ENCODE measurements around the gene PRPF6.

Gene PRPF6

GRCh38 chr20:64077876-64078551 lies 97.1 kb downstream of the PRPF6 start:
- H3K4me3 ChIP-seq (ENCODE audit: extremely low read depth, insufficient read depth, low read length, poor library complexity, severe bottlenecking), result no peak overlapping the region

GRCh38 chr20:64078934-64079272 lies 98.0 kb downstream of the PRPF6 start:
- H3K4me3 ChIP-seq (ENCODE audit: extremely low read depth, insufficient read depth, low read length, poor library complexity, severe bottlenecking), result peak overlapping the region; percentile 65
- no peak overlapping the region for H3K27ac ChIP-seq (ENCODE audit: low read depth, low read length, severe bottlenecking)
- H3K9me3 ChIP-seq (ENCODE audit: control insufficient read depth, low read length), result no peaks in the 10 kb centered on the region
- H3K36me3 ChIP-seq (ENCODE audit: control insufficient read depth, insufficient read depth, low read length), result no peaks in the 10 kb centered on the region
- 66% methylated on average over 2 of the region's 4 CpGs; no CpG with 5 or more reads in 1 of the 2 experiments for WGBS, 2 experiments (ENCODE audit: insufficient coverage in 2 of 2)
- H3K4me1 ChIP-seq (ENCODE audit: control insufficient read depth, insufficient read depth, low read length, poor library complexity, severe bottlenecking), result peaks cover 8% of the 10 kb centered on the region

More at GRCh38 chr20:64077876-64078551, 97.1 kb downstream of the PRPF6 start:
- 80 to 89% methylated on average over 8 to 15 of the region's 15 CpGs for WGBS, 2 experiments (ENCODE audit: insufficient coverage in 2 of 2)
- Histone ChIP-seq H3K27ac (ENCODE audit: low read depth, low read length, severe bottlenecking) (no peak overlapping the region), H3K36me3 (ENCODE audit: control insufficient read depth, insufficient read depth, low read length) (peaks cover 5% of the 10 kb centered on the region), H3K9me3 (ENCODE audit: control insufficient read depth, low read length) (no peaks in the 10 kb centered on the region), H3K4me1 (ENCODE audit: control insufficient read depth, insufficient read depth, low read length, poor library complexity, severe bottlenecking) (peaks cover 8% of the 10 kb centered on the region)

- H3K4me3 ChIP-seq (ENCODE audit: extremely low read depth, insufficient read depth, low read length, poor library complexity, severe bottlenecking), result peak within 1 kb of the TSS; percentile 65
- peaks cover 9% of the 10 kb centered on the region for H3K4me1 ChIP-seq (ENCODE audit: control insufficient read depth, insufficient read depth, low read length, poor library complexity, severe bottlenecking)
- WGBS, 2 experiments (ENCODE audit: insufficient coverage in 2 of 2), result 1% methylated on average over 28 to 49 of the region's 73 CpGs
- H3K27ac ChIP-seq (ENCODE audit: low read depth, low read length, severe bottlenecking), result no peak within 1 kb of the TSS
- no peaks in the 10 kb centered on the region for H3K36me3 ChIP-seq (ENCODE audit: control insufficient read depth, insufficient read depth, low read length)
- no peaks in the 10 kb centered on the region for H3K9me3 ChIP-seq (ENCODE audit: control insufficient read depth, low read length)
Observed at GRCh38 chr20:64079273-64080012, 98.5 kb downstream of the PRPF6 start, which contains the start of gene RGS19. Gene RGS19 (minus strand): TSS chr20:64079518. CDS start chr20:64076886, 2,632 bp downstream.

- no peaks in the 10 kb centered on the region for H3K9me3 ChIP-seq (ENCODE audit: control insufficient read depth, low read length)
- H3K4me1 ChIP-seq (ENCODE audit: control insufficient read depth, insufficient read depth, low read length, poor library complexity, severe bottlenecking), result peaks cover 11% of the 10 kb centered on the region
- H3K27ac ChIP-seq (ENCODE audit: low read depth, low read length, severe bottlenecking), result no peak within 1 kb of the TSS
- no peaks in the 10 kb centered on the region for H3K36me3 ChIP-seq (ENCODE audit: control insufficient read depth, insufficient read depth, low read length)
- WGBS, 2 experiments (ENCODE audit: insufficient coverage in 2 of 2), result 11 to 22% methylated on average over 27 to 53 of the region's 62 CpGs
- peak within 1 kb of the TSS; percentile 65 for H3K4me3 ChIP-seq (ENCODE audit: extremely low read depth, insufficient read depth, low read length, poor library complexity, severe bottlenecking)
Observed at GRCh38 chr20:64080013-64080812, 99.3 kb downstream of the PRPF6 start, which contains the start of gene OPRL1. Gene OPRL1 (plus strand): TSS chr20:64080082. CDS start chr20:64092721, 12,639 bp downstream.

DNA sequence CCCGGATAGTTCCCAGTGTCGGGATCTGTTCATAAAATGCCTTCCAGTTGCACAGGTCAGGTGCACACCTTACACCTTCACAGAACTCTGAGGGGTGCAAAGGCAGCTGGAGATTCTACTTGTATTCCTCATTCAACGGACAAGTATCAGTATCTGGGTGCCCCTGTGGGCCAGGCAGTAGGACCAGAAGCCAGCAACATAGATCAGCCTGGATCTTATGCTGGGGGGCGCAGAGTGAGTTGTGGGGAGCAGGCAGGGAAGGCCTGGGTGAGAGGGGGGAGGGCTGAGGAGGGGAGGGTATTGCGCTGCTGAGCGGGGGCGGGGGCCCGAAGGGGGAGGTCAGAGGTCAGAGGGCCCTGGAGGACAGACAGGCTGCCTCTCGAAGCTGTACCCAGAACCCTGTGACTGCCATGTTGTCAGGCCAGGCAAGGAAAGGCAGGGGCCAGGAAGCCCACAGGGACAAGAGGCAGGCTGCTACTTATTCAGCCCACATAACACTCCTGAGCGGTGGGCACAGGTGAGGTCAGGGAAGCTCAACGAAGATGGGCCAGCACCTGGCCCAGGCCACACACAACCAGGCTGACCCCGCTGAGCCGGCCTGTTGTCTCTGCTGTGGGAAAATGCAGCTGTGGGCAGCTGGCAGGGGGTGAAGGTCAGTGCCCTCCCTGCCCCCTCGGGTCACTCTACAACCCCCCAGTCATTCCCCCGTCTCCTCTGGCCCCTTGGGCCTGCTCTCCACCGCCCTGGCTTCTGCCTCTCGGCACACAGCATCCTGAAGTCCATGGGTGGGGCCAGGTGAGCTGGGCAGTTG lies 100.1 kb downstream of the PRPF6 start:
- no peaks in the 10 kb centered on the region for H3K36me3 ChIP-seq (ENCODE audit: control insufficient read depth, insufficient read depth, low read length)
- WGBS, 2 experiments (ENCODE audit: insufficient coverage in 2 of 2), result 86 to 92% methylated on average over 10 to 14 of the region's 17 CpGs
- H3K4me3 ChIP-seq (ENCODE audit: extremely low read depth, insufficient read depth, low read length, poor library complexity, severe bottlenecking), result peak overlapping the region; percentile 47
- H3K9me3 ChIP-seq (ENCODE audit: control insufficient read depth, low read length), result no peaks in the 10 kb centered on the region
- H3K4me1 ChIP-seq (ENCODE audit: control insufficient read depth, insufficient read depth, low read length, poor library complexity, severe bottlenecking), result peaks cover 11% of the 10 kb centered on the region
- no peak overlapping the region for H3K27ac ChIP-seq (ENCODE audit: low read depth, low read length, severe bottlenecking)

DNA sequence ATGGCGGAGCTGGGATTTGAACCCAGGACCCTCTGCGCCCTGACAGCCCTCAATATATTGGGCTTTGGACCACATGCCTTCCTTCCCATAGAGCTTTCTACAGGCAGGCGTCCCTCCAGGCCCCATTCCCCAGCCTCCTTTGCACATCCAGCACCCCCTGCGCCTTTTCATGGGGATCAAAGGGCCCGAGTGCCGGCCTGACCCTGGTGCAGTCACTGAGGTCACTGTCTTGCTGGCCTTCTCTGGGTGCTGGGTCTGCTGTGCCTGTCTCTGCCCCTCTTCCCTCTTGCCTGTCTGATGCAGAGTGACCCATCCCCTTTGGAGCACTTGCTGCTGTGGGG lies 100.7 kb downstream of the PRPF6 start:
- Histone ChIP-seq H3K27ac (ENCODE audit: low read depth, low read length, severe bottlenecking) (no peak overlapping the region), H3K36me3 (ENCODE audit: control insufficient read depth, insufficient read depth, low read length) (no peaks in the 10 kb centered on the region), H3K4me1 (ENCODE audit: control insufficient read depth, insufficient read depth, low read length, poor library complexity, severe bottlenecking) (peaks cover 11% of the 10 kb centered on the region), H3K4me3 (ENCODE audit: extremely low read depth, insufficient read depth, low read length, poor library complexity, severe bottlenecking) (no peak overlapping the region), H3K9me3 (ENCODE audit: control insufficient read depth, low read length) (peaks cover under 1% of the 10 kb centered on the region)
- 97% methylated on average over 6 of the region's 6 CpGs for WGBS, 2 experiments (ENCODE audit: insufficient coverage in 2 of 2)

DNA sequence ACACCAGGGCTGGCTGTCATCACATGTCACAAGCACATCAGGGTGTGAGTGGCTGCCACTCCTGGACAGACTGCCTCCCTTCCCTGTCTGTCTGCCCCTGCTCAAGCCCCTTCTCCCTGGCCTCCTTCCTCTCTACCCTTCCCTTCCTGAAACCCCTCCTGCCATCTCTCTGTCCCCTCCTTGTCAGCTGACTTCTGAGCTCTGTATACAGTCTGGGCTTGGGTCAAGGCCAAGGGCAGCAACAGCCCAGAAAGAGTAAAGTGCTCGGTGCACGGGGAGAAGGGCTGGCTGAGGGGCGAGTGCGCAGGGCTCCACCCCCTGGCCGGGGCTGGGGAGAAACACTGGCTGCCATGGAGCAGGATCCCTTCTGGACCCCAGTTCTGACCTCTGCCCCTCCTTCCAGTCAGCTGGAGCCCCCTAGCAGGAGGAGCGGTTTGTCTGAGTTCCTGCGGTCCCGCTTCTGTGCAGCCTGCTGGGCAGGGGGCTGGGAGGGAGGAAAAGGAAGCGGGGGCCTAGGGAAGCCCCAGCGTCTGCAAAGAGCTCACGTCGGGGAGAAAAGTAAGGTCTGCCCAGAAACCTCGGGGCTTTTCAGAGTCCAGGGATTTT lies 101.3 kb downstream of the PRPF6 start:
- peaks cover 11% of the 10 kb centered on the region for H3K4me1 ChIP-seq (ENCODE audit: control insufficient read depth, insufficient read depth, low read length, poor library complexity, severe bottlenecking)

More for the DNA sequence above, 101.3 kb downstream of the PRPF6 start:
- Histone ChIP-seq H3K4me3 (ENCODE audit: extremely low read depth, insufficient read depth, low read length, poor library complexity, severe bottlenecking) (no peak overlapping the region), H3K9me3 (ENCODE audit: control insufficient read depth, low read length) (peaks cover 4% of the 10 kb centered on the region), H3K27ac (ENCODE audit: low read depth, low read length, severe bottlenecking) (no peak overlapping the region), H3K36me3 (ENCODE audit: control insufficient read depth, insufficient read depth, low read length) (no peaks in the 10 kb centered on the region)
- WGBS, 2 experiments (ENCODE audit: insufficient coverage in 2 of 2), result 21 to 28% methylated on average over 12 of the region's 13 CpGs

Data from mesodermal cell (in vitro differentiated cells).